Limb (tissue), 2 donors: ENCODE measurements around the gene LEMD3.

Source experiments
- DNase-seq, 2 donors: peaks; one replicate each; pipeline ENCODE4 v3.0.0-alpha.2; 2016; ENCODE audit errors: extremely low spot score in 2 of 2

LEMD3 gene

DNA sequence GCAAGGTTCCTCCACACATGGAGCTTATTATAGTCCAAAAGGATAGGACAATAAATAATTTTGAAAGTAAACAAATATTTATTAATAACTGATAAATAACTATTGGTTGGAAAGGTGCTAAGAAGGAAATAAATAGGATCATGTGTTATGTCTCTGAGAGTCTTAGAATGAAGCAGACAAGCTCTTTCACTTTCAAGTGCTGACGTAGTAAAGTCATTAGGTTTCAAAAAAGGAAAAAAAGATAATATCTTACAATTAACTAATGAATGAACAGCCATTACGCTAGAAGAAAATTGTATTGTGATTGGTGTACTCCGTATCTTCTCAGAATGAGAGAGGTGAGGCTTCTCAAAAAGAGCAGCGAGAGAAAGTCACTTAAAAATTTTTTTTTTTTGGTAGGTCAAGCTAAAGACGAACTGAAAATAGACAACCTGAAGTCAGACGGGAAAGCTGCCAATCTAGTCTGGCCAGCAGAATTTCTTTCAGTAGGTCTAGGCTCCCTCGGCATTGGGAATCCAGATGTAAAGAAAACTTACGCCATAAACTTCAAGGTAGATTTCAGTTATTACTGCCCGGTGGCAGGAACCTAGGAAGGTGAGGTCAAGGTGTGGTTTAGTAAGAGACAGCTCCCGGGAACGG is 583 bp upstream of the LEMD3 start:
- DNase-seq = no peak

DNA sequence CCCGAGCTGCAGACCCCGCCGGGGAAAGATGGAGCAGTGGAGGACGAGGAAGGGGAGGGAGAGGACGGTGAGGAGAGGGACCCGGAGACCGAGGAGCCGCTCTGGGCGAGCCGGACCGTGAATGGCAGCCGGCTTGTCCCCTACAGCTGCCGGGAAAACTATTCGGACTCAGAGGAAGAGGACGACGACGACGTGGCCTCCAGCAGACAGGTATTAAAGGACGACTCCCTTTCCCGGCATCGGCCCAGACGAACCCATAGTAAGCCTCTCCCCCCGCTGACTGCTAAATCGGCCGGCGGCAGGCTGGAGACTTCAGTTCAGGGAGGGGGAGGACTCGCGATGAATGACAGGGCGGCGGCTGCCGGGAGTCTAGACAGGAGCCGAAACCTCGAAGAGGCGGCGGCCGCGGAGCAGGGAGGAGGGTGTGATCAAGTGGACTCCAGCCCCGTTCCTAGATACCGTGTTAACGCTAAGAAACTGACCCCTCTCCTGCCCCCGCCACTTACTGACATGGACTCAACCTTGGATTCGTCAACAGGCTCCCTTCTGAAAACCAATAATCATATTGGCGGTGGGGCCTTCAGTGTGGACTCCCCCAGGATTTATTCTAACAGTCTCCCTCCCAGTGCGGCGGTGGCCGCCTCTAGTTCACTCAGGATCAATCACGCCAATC is 962 bp downstream of the LEMD3 start:
- peak; percentile 28 to 72 for DNase-seq

DNA sequence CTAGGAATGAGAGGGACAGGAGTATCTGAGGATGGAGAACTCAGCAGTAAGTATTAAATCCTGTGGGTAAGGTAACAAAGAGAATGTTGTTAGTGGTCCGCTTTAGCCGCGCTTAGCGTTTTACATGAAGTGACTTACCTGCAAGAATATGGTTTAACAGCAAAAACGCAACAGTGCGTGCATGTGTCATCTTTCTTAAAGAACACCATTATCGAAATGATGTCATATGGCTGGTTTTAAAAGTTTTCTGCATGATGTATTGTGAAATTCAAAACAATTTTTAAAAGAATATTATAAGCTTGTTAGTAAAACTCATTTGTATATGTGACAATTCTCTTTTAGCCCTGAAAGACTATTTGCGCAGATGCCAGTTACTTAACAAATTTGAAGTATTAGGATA is 1.7 kb downstream of the LEMD3 start:
- DNase-seq = no peak

DNA sequence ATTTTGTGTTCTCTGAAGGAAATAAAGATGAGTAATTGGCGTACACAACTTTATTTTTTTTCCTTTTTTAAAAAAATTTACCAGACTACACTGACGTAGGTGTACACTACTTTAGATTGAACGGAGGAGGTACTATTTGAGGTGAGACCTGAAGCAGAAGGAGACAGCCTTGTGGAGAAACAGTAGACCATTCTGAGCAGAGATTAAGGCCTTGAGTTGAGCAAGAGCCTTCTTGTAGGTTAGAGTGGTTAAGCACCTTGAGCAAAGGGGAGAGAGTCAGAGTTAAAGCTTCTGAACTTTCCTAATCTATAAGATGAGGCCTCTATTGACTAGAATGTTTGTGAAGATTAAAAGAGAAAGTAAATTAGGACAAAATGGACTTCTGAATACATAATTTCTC is 2.5 kb downstream of the LEMD3 start:
- DNase-seq = no peak

DNA sequence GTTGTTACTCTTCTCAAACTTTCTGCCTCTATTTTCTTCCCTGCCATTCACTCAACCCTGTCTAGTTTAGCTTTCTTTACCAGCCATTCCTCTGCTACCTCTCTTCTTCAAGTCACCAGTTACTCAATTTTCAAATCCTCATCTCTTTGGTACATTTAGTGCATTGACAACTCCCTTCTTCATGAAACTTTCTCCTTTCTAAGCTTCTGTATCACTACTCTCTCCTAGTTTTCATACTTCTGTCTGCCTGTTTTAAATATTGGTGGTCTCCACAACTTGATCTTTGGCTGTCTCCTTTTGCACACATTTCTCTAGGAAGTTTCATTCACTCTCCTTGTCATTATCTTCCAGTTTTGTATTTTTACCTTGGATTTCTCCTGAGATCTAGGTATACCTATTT is 6.0 kb downstream of the LEMD3 start:
- DNase-seq = no peak

DNA sequence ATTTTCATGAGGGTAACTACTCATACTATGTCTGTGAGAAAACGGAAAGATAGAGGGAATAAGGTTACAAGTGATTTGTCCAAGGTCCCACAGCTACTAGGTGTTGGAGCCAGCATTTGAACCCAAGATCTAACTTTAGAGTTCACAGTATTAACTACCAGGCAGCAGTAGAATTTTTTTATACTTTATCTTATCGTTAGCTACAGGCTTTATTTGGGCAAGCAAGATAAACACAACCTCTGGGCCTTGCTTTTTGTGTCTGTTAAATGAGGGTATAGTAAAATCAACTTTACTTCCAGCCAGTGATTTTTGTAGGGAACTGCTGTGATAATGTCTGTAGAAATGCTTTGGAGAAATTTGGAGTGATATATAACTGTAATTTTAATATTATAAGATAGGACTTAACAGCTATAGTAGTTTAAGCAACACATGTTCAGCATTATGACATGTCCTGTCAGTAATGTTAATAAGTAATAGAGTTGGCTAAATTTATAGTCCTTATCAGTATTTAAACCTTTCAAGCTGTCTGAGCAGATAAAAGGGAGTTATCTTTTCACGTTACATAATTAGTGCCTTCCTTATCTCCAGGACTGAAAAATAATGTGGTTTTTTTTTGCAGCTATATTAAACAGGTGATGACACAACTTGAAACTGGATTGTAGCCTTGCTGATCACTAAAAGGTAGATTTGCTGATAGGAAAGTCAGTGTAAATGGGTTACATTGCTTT is 12.8 kb downstream of the LEMD3 start:
- DNase-seq = no peak

DNA sequence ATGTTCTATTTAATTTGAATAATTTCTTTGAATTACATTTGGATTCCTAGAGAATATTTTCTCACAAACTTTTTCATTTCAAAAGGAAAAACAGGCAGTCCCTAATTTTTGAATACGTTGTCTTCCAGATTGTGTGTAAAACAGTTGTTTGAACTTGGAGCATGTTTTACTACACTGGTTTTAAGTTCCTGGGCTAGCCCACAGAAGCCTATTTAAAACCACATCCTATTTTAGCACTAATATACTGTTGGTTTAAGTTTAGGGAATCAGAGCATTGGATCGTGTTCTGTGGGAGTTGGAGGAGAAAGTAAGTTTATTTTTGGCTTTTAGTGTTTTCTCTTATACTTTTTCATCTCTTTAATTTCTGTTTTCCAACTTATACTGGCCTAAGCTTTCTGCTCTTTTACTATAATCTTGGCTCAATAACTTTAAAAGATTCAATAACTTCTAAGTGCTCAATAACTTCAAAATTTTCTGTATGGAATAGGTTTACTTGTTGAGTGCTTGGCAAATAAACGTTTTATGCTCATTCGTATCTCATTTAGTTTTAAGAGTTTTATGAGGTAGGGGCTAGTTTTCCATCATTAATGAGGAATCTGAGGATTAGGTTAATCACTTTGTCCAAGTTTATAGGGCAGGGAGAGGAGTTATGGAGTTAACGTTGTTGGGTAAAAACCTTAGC is 14.9 kb downstream of the LEMD3 start:
- no peak for DNase-seq

DNA sequence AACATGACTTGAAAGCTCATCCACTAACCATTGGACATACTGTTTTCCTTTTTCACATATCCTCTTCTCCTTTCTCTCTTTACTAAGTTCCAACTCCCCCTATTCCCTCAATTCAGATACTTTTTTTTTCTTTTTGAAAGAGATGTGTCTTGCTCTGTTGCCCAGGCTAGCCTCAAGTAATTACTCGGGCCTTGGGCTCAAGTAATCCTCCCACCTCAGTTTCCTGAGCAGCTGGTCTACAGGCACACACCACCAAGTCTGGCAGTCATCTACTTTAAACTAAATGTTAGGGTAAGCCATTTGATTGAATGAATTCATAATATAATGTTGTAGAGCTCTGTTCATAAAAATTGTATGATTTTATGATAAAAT is 15.5 kb downstream of the LEMD3 start:
- DNase-seq = no peak

DNA sequence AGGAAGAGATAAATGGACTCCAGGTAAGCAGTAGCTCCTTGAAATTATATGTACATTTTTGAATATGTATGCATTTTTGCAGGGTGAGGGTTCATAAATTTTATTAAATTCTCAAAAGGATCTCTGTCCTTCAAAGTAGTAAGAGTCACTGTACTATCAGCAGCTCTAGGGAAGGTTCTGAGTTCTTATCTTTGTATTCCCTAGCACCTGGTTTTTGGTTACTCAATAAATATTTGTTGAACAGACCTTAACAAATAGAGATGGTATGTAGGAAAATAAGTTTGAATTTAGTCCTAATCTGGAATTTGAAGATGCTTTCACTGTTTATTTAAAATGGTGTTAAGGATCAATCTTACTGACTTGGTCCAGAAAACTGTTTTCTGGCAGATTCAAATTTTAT is 18.3 kb downstream of the LEMD3 start:
- DNase-seq = no peak

DNA sequence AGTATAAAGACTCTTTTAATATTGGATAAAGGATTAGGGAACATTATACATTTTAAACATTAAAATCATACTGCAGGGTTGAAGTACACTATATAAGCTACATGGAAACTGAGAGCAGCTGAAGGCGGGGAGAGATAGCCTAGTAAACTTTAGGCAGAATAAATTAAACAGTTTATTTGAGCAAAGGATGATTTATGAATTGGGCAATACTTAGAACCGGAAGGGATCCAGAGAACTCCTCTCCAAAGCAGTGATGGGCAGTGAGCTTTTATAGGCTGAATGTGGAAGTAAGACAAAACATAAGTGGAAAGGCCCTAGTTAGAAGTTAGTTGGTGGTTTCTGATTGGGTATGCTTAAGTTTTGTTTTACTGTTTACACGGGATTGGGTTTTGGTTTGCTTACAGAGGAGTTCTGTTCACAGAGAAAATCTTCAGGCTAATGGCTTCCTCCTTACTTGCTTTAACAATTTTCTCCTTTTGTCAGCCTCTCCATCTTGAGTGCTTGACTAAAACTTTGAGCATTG is 18.9 kb downstream of the LEMD3 start:
- DNase-seq = no peak

DNA sequence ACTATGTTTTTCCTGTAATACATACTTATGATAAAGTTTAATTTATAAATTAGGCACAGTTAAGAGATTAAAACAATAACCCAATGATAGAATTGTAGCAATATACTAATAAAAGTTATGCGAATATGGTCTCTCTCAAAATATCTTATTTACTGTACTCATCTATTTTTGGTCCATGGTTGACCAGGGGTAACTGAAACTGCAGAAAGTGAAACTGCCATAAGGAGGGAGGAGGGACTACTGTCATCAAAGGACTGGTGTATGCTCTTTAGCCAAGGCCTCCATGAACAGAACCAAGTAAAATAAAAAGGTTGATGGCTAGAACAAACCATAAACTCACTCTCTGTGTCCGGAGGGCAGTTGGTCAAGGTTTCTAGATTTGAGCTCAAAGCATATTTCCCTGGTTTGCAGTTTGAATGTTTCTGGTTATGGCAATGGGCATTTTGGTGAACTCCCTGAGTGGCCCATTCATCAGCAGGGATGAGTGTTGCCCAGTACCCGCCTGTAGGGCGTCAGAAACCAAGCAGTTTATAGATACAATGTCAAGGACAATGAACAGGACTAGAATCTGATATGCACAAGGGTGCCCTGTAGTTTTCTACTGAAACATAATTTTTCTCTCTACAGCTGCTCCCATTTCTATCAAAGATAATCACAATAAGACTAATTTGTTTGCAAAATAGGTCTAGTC is 19.8 kb downstream of the LEMD3 start:
- DNase-seq = no peak

DNA sequence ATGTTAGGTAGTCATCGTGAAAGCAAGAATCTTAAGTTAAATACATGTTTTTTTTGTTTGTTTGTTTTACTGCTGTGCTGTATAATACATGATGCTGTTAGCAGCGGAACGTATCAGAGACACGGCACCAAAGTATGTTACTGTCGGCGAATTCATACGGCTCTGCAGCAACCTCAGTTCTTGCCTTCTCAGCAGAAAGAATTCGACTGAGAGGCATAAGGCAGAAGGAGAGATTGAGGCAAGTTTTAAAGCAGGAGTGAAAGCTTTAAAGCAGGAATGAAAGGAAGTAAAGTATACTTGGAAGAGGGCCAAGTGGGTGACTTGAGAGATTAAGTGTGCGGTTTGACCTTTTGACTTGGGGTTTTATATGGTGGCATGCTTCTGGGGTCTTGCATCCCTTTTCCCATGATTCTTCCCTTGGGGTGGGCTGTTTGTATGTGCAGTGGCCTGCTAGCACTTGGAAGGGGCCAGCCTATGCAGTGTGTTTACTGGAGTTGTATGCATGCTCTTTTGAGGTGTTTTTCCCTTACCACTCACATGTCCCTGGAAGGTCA is 23.7 kb downstream of the LEMD3 start:
- no peak for DNase-seq

DNA sequence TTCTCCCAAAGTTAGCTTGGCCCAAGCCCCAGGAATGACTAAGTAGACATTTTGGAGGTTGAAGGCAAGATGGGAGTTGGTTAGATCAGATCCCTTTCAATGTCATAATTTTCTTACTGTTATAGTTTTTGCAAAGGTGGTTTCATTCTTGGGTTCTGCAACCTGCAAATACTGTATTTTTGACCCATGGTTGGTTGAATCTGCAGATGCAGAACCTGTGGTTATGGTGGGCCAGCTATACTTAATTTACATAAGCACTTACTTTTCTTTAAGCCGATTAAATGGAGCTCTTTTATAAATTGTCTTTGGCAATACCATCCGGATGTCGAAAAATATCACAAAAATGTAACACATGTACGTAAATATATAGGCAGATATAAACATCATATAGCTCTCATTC is 25.6 kb downstream of the LEMD3 start:
- no peak for DNase-seq

DNA sequence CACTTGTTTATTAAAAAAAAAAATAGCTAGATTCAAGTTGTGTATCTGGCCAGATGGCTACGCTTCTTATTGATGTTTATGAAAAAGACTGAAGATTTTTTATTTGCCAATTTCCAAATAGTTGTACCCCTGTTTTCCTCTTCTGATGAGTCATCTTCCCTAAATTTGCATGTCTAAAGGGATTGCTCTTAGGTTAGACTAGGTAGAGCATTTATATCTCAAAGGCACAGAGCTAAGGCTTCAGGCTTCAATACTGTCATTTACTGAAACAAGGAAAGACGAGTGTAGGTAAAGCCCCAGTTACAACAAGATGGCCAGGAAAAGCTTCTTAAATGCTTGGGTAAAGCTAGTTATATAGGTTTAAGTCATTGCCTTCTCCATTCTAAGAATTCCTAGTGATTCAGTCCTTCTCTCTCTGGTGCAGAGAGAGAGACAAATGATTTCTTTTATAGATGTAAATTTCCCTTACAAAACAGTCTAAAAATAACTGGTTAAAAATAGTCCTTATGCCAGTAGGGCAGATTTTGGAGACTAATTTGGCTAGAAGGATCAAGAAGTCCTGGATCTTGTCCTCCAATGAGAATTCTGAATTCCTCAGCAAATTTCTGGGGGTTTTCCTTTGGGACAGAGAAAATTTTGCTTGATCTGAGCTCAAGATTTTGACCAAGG is 26.1 kb downstream of the LEMD3 start:
- DNase-seq = no peak

DNA sequence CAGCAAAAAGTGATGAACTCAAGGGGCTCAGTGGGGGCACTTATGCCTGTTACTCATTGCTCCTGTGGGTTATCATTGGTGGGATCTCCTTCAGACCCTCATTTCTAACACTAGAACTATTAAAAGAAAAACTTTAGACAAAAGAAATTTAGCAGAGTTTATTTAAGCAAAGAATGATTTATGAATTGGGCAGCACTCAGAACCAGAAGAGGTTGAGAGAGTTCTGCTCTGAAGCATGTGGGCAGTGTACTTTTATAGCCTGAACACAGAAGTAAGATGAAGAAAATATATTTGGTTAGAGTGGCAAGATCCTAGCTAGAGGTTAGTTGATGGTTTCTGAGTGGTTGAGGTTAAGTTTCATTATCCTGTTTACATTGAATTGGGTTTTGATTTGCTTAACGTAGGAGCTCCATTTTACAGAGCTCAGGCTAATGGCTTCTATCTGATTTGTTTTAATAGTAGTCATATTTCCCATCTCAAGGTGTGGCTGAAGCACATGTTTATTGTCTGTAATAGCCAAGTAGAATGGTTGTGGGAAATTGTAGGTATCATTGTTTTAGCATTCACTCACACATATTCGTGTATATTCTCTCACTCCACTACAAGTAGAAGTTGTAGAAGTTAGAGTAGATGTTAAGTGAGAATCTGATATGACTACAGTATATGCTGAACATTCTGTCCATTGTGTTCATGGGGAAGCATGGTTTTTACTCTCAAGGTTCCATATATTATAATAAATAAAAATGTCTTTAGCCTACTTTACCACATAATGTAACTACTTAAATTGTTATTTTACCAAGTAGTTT is 27.6 kb downstream of the LEMD3 start:
- no peak for DNase-seq

DNA sequence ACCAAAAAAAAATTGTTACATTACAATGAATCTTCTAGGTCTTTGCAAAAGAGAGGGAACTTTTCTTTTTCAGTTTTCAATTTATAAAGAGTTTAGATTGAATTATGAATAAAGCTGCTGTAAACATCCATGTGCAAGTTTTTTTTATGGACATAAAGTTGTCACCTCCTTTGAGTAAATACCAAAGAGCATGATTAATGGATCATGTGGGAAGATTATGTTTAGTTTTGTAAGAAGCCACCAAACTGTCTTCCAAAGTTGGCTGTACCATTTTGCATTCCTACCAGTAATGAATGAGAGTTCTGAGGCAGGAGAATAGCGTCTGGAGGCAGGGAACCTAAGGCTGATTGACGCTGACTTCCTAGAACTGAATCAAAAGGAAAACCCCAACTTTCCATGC is 30.2 kb downstream of the LEMD3 start:
- DNase-seq = no peak

DNA sequence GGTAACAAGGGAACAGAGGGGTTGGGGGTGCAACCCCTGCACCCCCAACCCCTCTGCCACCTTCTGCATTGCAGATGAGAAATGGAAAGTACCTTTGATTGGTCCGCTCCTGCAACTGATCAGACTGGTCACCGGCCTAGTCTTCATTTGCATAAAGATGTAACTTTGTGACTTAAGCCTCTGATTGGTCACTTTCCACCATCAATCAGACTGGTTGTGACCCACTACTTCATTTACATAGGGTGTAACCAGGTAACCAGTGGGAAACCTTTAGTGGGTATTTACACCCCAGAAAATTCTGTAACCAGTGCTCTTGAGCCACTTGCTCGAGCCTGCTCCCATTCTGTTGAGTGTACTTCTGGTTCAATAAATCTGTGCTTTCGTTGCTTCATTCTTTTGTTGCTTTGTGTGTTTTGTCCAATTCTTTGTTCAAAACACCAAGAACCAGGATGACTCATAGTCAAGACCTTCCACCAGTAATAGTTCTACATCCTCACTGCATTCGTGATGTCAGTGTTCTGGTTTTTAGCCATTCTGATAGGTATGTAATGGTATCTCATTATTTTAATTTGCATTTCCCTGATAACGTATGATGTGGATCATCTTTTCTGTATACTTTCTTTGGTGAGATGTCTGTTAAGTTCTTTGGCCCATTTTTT is 30.8 kb downstream of the LEMD3 start:
- no peak for DNase-seq

DNA sequence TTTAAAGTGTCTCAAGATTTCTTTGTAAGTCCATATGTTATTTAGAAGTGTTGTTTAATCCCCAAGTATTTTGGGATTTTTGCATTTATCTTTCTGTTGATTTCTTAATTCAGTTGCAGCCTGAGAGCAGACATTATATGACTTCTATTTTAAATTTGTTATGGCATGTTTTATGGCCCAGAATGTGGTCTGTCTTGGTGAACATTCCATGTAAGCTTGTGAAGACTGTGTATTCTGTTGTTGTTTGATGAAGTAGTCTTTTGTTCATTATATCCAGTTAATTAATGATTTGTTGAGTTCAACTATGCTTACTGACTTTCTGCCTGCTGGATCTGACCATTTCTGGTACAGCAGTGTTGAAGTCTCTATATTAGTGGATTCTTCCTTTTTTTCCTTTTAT is 34.0 kb downstream of the LEMD3 start:
- DNase-seq = no peak

DNA sequence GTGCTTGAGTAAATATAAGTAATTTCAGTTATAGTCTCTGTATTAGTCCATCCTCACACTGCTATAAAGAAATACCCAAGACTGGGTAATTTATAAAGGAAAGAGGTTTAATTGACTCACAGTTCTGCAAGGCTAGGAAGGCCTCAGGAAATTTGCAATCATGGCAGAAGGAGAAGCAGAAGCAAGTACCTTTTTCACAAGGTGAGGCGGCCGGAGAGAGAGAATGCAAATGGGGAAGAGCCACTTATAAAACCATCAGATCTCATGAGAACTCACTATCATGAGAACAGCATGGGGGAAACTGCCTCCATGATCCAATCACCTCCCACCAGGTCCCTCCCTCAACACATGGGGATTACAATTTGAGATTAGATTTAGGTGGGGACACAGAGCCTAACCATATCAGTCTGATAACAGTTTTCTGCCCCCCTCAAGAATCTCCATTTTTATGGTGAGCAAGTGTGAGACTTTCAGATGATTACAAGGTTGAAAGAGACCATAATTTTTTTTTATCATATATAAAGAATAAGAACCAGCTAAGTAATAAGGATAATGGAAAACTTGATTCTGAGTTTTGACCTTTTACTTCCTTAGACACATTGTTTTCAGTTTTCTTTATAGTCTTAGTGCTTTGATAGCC is 35.6 kb downstream of the LEMD3 start:
- DNase-seq = no peak
